GM12873 (cell line): Measurements from ENCODE around the gene DSG1.

Experiments used
- TF ChIP-seq, protein P1 (sequence below): IDR thresholded peaks from 2 replicates; pipeline ENCODE4 v1.5.1; 2012; ENCODE audit warnings: low read depth, mild to moderate bottlenecking, moderate library complexity, low read length, control low read depth; ENCODE audit not compliant: insufficient read depth; ENCODE audit errors: missing control alignments

The DSG1 gene

DNA sequence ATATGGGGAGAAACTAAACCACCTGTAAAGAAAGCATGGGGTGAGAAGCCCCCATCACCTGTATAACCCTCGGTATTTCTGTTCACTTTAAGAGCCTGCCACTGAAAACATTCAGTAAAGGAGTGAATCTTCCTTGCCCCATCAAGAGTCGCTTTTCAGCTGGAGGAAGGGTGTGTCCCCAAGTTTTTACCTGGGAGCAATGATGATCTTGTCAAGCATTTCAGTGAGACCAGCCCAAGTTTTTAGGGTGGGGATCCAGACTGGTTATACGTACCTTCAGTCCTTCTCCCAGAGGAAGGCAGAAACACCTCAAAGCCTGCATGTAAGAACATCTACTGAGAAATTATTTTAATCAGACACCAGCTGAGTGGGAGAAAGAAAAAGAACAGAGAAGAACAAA, at the start of gene DSG1:
Gene DSG1, plus strand, starts transcription at position 301 of the 400 bp plus-strand sequence. CDS start 141 bp downstream, outside the sequence.
- TF ChIP-seq, protein P1, sequence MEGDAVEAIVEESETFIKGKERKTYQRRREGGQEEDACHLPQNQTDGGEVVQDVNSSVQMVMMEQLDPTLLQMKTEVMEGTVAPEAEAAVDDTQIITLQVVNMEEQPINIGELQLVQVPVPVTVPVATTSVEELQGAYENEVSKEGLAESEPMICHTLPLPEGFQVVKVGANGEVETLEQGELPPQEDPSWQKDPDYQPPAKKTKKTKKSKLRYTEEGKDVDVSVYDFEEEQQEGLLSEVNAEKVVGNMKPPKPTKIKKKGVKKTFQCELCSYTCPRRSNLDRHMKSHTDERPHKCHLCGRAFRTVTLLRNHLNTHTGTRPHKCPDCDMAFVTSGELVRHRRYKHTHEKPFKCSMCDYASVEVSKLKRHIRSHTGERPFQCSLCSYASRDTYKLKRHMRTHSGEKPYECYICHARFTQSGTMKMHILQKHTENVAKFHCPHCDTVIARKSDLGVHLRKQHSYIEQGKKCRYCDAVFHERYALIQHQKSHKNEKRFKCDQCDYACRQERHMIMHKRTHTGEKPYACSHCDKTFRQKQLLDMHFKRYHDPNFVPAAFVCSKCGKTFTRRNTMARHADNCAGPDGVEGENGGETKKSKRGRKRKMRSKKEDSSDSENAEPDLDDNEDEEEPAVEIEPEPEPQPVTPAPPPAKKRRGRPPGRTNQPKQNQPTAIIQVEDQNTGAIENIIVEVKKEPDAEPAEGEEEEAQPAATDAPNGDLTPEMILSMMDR: no peak

DNA sequence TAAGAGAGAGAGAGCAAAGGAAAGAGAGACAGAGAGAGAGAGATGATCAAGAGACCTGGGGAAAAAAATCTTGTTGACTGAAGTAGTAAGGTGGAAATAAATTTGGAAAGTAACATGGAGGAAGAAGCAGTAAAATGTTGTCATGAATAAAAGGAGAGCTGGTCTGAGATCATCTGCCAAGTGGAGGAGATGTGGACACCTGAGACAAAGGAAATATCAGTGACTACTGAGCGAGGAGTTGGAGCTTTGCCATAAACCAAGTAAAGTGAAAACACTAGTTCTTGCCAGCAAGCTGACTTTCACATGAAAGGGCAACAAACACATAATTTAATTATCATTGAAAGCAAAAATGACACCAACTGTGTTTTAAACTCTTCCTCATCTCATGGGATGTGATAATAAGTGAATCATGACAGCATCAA, 49.0 kb upstream of the DSG1 start:
- TF ChIP-seq, protein P1: no peak

DNA sequence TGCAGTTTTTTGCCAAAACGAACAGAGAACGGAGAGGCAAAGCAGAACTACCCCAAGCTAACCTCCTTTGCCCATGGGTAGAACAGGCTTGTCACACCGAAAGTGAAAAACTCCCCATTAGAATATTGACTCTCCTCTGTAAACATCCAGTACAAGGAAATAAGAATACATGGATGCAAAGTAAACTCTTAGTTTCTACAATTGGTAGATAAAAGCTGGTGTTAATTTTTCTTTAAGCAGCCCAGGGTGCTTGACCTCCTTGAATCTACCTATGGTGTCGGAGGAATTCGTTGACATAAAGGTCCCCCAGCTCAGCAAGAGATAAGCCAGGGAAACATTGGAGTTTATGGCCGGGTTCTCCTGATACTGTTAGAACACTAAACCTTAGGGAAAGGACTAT, 48.4 kb upstream of the DSG1 start:
- TF ChIP-seq, protein P1: no peak

- TF ChIP-seq, protein P1: no peak
These were observed 47.4 kb upstream of the DSG1 start for GRCh38 chr18:31270578-31270977.

GRCh38 chr18:31273812-31274527, 44.0 kb upstream of the DSG1 start:
- TF ChIP-seq, protein P1: no peak

DNA sequence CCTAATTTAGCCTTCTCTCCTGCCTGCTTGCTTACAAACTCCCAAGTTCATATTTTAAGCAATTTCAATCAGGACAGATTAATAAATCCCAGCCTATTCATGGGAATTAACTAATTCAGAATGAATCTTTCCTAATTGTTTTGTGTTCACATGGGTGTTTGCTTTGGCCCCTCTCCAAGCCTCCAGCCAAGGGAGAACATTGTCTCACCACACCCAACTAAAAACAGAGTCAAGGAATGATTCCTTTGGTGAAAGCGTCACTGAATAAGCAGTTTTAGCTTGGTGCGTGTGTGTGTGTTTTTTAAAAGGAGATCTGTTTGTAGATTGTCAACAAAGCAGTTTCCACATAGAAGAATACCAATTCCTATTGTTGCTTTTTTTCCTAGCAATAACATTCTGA, 43.0 kb upstream of the DSG1 start:
- TF ChIP-seq, protein P1: no peak

DNA sequence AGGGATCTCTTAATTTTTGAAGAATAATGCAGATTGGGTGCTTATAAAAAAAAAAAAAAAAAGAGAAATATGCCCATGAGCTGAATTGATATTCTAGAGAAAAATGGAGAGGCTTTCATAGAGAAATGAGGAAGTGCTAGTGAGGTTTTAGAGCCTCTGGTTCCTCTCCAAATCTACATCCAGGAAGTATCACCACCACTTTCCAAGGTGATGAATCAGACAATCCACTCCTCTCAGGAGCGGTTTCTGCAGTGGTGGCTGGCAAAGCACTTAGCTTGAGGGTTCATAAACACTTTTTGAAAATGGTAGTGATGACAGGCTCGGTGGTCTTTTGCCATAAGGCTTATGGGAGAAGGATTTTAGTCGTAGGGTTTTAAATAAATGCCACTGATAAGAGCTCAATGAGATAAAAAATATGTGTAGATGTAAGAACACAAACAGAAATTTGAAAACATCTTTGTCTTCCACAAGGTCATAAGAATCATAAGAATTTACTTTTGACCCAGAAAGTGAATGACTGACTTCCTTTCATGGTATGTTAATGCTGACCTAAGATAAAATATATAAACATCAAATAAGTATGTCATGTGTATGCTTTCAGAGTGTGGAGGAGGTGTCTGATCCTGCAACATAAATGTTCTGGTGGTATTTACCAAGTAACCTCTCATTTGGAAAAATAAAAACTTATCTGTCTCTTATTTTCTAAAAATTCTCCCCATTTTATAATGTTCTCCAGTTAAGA, 42.1 kb upstream of the DSG1 start:
- TF ChIP-seq, protein P1: no peak
